Endothelial cell of umbilical vein (primary cell): ENCODE data around the gene ROBO2. TPM values are rescaled to one million over a fixed set of nuclear protein-coding genes. Genes with fewer than 3 reads are reported as not detected.

Experiments
- BruUV-seq: library from RNA; stranded (reverse); fragments of 400-500 nt; replicated peaks from 2 replicates; lab custom pipeline; 2021; lab: Mats Ljungman, UMichigan
- CTCF ChIA-PET: fragments of 300-600, 350-600 bp; sonication (Branson Sonifier 250); formaldehyde crosslinking; loops from one replicate; lab custom pipeline; 2021; ENCODE audit warnings: antibody characterized with exemption, inconsistent platforms; lab: Charles Lee
- POLR2A ChIA-PET: fragments of 300-600, 350-600 bp; sonication (Branson Sonifier 250); formaldehyde crosslinking; loops from one replicate; lab custom pipeline; 2021; ENCODE audit warnings: antibody characterized with exemption, inconsistent platforms; lab: Charles Lee
- DNase-seq: peaks from one replicate; pipeline ENCODE4 v3.0.0-alpha.2; 2011; ENCODE audit warnings: low read depth, low spot score
- FAIRE-seq: peaks from 2 replicates; lab custom pipeline; 2011; peaks lifted over from hg19 to GRCh38; lab: Jason Lieb, UNC
- H2AFZ ChIP-seq: 2 replicates; pipeline ENCODE4 v1.6.0; 2012; ENCODE audit warnings: low read depth, low read length, control low read depth, inconsistent platforms
- H3K27ac ChIP-seq: 2 replicates; pipeline ENCODE4 v1.5.1; 2011; ENCODE audit warnings: low read depth, mild to moderate bottlenecking, control low read depth, low read length, moderate library complexity; ENCODE audit not compliant: insufficient read depth
- H3K27me3 ChIP-seq, 2 experiments: 2 replicates each; pipeline versions ENCODE4 v1.6.0 to v1.6.1; 2011; ENCODE audit warnings: low read length in 2 of 2, mixed read lengths in 1 of 2; ENCODE audit not compliant: control insufficient read depth in 2 of 2, insufficient read depth in 2 of 2
- H3K36me3 ChIP-seq, 2 experiments: 2 replicates in 1 of 2; 3 replicates in 1 of 2; pipeline ENCODE4 v1.5.1; 2011; ENCODE audit warnings: low read length in 2 of 2, mild to moderate bottlenecking in 1 of 2, moderate library complexity in 1 of 2; ENCODE audit not compliant: control insufficient read depth in 2 of 2, insufficient read depth in 2 of 2; ENCODE audit errors: extremely low read depth in 1 of 2
- H3K4me1 ChIP-seq: 3 replicates; pipeline ENCODE4 v1.5.1; 2011; ENCODE audit warnings: mild to moderate bottlenecking, low read length; ENCODE audit not compliant: control insufficient read depth, insufficient read depth; ENCODE audit errors: extremely low read depth
- H3K4me2 ChIP-seq: 2 replicates; pipeline ENCODE4 v1.6.1; 2011; ENCODE audit warnings: low read length, control low read depth, mixed read lengths; ENCODE audit not compliant: insufficient read depth
- H3K4me3 ChIP-seq, 3 experiments: fragments of 200-600 bp in 1 of 3; sonication (generic), shearing (Covaris generic) in 1 of 3; replicated peaks in 1 of 3; 2 replicates each; pipeline ENCODE4 v1.5.1; 2011 to 2016; ENCODE audit warnings: control low read depth in 3 of 3, low read length in 3 of 3, mild to moderate bottlenecking in 2 of 3, inconsistent platforms in 1 of 3, low read depth in 1 of 3, moderate library complexity in 1 of 3; ENCODE audit not compliant: insufficient read depth in 1 of 3
- H3K79me2 ChIP-seq: 2 replicates; pipeline ENCODE4 v1.6.0; 2012; ENCODE audit warnings: low read length, inconsistent platforms; ENCODE audit not compliant: control insufficient read depth, insufficient read depth
- H3K9ac ChIP-seq: replicated peaks from 2 replicates; pipeline ENCODE3; 2011; ENCODE audit warnings: low read length, control low read depth; ENCODE audit not compliant: insufficient read depth; ENCODE audit errors: extremely low read depth
- H3K9me1 ChIP-seq: replicated peaks from 3 replicates; pipeline ENCODE4 v1.6.0; 2011; ENCODE audit warnings: mild to moderate bottlenecking, low read length; ENCODE audit not compliant: control insufficient read depth, insufficient read depth; ENCODE audit errors: extremely low read depth
- H3K9me3 ChIP-seq: replicated peaks from 2 replicates; pipeline ENCODE4 v1.5.1; 2012; ENCODE audit warnings: low read length, inconsistent platforms; ENCODE audit not compliant: control insufficient read depth, insufficient read depth
- H4K20me1 ChIP-seq: replicated peaks from 2 replicates; pipeline ENCODE3; 2011; ENCODE audit warnings: mild to moderate bottlenecking, low read length; ENCODE audit not compliant: control insufficient read depth, insufficient read depth; ENCODE audit errors: extremely low read depth
- EZH2 ChIP-seq: IDR thresholded peaks from 2 replicates; pipeline ENCODE4 v1.6.1; 2012; ENCODE audit warnings: borderline replicate concordance, low read depth, mild to moderate bottlenecking, moderate library complexity, low read length, inconsistent platforms; ENCODE audit not compliant: severe bottlenecking
- FOS ChIP-seq: IDR thresholded peaks from 2 replicates; pipeline ENCODE4 v1.6.1; 2011; ENCODE audit warnings: mild to moderate bottlenecking, low read length, moderate library complexity, borderline replicate concordance; ENCODE audit not compliant: insufficient read depth
- GATA2 ChIP-seq: IDR thresholded peaks from 2 replicates; pipeline ENCODE4 v1.7.0; 2011; ENCODE audit warnings: low read depth, mild to moderate bottlenecking, moderate library complexity, mixed read lengths, low read length; ENCODE audit not compliant: insufficient read length, insufficient read depth
- JUN ChIP-seq: IDR thresholded peaks from 2 replicates; pipeline ENCODE4 v1.6.1; 2011; ENCODE audit warnings: borderline replicate concordance, low read depth; ENCODE audit not compliant: insufficient read length, insufficient read depth
- MYC ChIP-seq: IDR thresholded peaks from one replicate; pipeline ENCODE4 v1.6.1; 2011; ENCODE audit warnings: mild to moderate bottlenecking, low read depth, low read length
- POLR2A ChIP-seq: IDR thresholded peaks from 2 replicates; pipeline ENCODE4 v1.6.1; 2012; ENCODE audit warnings: low read depth, mild to moderate bottlenecking, control low read depth, low read length
- POLR2AphosphoS5 ChIP-seq: IDR thresholded peaks from 2 replicates; pipeline ENCODE4 v1.6.1; 2012; ENCODE audit warnings: low read depth, mild to moderate bottlenecking, control low read depth, low read length, moderate library complexity; ENCODE audit not compliant: insufficient read depth
- dilution Hi-C: fragments of 300-500 bp; cut with MboI; formaldehyde crosslinking; loops from one replicate; pipeline ENCODE4 v1.15.0; 2019; ENCODE audit warnings: low sequenced_read_pairs; ENCODE audit not compliant: extremely low pct_ligation_motif_present
- intact Hi-C: fragments of 100-400 bp; cut with micrococcal nuclease; formaldehyde crosslinking; loops from one replicate; pipeline ENCODE4 v1.10.0; 2022
- polyA plus RNA-seq, 4 experiments: library from polyadenylated mRNA; depleted of rRNA in 3 of 4; stranded (reverse) in 3 of 4; unstranded in 1 of 4; fragments of >200 nt; gene quantifications; 2 replicates each; pipeline versions ENCODE4 v1.2.1 to v1.2.3, GENCODE V29; 2011 to 2012; ENCODE audit warnings: missing spikeins in 1 of 4
- total RNA-seq: library from RNA; stranded (reverse); gene quantifications from 2 replicates; pipeline ENCODE4 v1.2.3, GENCODE V29; 2021
- TF ChIP-seq, protein P1 (sequence below): IDR thresholded peaks from 2 replicates; pipeline ENCODE4 v1.6.1; 2011; ENCODE audit not compliant: insufficient read depth, insufficient read length
- TF ChIP-seq, protein P2 (sequence below), 2 donors: IDR thresholded peaks; 1 replicate in 1 of 2; 2 replicates in 1 of 2; pipeline ENCODE4 v1.5.1; 2011; ENCODE audit warnings: low read length in 2 of 2, mild to moderate bottlenecking in 2 of 2, moderate library complexity in 2 of 2, control low read depth in 1 of 2, inconsistent platforms in 1 of 2, low read depth in 1 of 2; ENCODE audit not compliant: insufficient read depth in 1 of 2; ENCODE audit errors: extremely low read depth in 1 of 2

Gene ROBO2
- total and polyA plus RNA-seq, 2 donors (not counting 3 experiments of a cell fraction or from before 2014, with no cell fraction given), result not detected

DNA sequence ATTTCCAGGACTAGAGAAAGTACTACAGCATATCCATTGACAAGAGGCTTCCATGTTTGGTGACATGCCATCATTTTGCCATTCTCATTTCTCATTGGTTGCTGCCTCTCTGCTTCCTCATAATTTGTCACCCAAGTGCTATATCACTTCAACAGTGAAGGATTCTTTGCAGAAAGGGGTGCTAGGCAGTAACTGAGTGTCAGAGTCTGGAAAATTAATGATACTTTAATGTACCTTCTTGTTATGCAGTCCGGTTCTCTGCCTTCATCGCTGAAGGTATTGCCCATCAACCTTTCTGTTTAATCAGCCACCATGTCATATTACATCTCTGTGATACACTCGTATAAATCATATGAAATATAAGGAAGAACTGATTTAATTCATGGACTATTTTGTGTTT is 550.3 kb downstream of the ROBO2 start:
- dilution Hi-C loops (no loop called here), intact Hi-C loops (no loop called here)
- Histone ChIP-seq H3K9me1 (no peaks in the 10 kb centered on the region), H3K9ac (no peak overlapping the region), H3K36me3 (no peaks in the 10 kb centered on the region), H3K79me2 (no peaks in the 10 kb centered on the region), H2AFZ (no peak overlapping the region), H3K4me3 (no peak overlapping the region), H3K9me3 (no peaks in the 10 kb centered on the region), H3K27ac (no peak overlapping the region), H3K4me1 (no peaks in the 10 kb centered on the region), H4K20me1 (no peaks in the 10 kb centered on the region), H3K27me3 (no peaks in the 10 kb centered on the region), H3K4me2 (no peak overlapping the region)
- no peak for FAIRE-seq
- ChIA-PET CTCF (no interaction called here), POLR2A (no interaction called here)
- BruUV-seq, result no TSS peak
- no peak for DNase-seq
- no peak for TF ChIP-seq EZH2
- no peak for TF ChIP-seq POLR2AphosphoS5
- TF ChIP-seq, protein P1, sequence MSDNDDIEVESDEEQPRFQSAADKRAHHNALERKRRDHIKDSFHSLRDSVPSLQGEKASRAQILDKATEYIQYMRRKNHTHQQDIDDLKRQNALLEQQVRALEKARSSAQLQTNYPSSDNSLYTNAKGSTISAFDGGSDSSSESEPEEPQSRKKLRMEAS, result no peak
- TF ChIP-seq, protein P2, sequence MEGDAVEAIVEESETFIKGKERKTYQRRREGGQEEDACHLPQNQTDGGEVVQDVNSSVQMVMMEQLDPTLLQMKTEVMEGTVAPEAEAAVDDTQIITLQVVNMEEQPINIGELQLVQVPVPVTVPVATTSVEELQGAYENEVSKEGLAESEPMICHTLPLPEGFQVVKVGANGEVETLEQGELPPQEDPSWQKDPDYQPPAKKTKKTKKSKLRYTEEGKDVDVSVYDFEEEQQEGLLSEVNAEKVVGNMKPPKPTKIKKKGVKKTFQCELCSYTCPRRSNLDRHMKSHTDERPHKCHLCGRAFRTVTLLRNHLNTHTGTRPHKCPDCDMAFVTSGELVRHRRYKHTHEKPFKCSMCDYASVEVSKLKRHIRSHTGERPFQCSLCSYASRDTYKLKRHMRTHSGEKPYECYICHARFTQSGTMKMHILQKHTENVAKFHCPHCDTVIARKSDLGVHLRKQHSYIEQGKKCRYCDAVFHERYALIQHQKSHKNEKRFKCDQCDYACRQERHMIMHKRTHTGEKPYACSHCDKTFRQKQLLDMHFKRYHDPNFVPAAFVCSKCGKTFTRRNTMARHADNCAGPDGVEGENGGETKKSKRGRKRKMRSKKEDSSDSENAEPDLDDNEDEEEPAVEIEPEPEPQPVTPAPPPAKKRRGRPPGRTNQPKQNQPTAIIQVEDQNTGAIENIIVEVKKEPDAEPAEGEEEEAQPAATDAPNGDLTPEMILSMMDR (IDR thresholded peaks at IDR 0.05; ENCODE audit: extremely low read depth in 1 of 2, insufficient read depth in 1 of 2, low read depth in 1 of 2, low read length in 2 of 2), result no peak
- no peak for TF ChIP-seq POLR2A
- TF ChIP-seq MYC, result no peak
- TF ChIP-seq GATA2, result no peak
- no peak for TF ChIP-seq FOS
- TF ChIP-seq JUN, result no peak
